Lower leg skin (tissue), 3 donors: ENCODE results near the gene FARP1.

ENCODE experiments used
- POLR2A ChIP-seq, 2 donors: fragments of 450-650 bp; IDR thresholded peaks; one replicate each; pipeline ENCODE4 v1.6.1; 2016 to 2017; ENCODE audit warnings: antibody characterized with exemption in 2 of 2, mild to moderate bottlenecking in 1 of 2, moderate library complexity in 1 of 2
- TF ChIP-seq, protein P1 (sequence below), 3 donors: fragments of 450-650 bp; IDR thresholded peaks; one replicate each; pipeline ENCODE4 v1.5.1; 2016; ENCODE audit warnings: antibody characterized with exemption in 3 of 3, mild to moderate bottlenecking in 3 of 3, moderate library complexity in 2 of 3

DNA sequence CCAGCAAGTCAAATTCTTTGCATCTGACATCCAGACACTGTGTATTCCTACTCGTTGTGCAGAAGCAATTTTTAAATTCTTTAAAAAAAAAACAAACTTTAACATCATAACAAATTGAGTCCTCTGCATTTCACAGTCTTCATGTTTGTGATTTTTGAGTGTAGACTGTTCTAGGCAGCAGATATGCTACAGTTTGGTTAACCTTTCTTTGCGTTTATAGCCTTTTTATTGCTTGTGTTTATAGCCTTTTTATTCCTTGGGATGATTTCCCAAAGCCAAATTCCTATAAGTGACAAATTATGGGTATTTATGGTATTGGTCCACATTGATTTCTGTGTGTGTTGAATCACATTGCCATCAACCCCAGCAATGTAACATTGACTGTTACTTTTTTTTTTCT is 49.1 kb downstream of the FARP1 start:
- TF ChIP-seq, protein P1, sequence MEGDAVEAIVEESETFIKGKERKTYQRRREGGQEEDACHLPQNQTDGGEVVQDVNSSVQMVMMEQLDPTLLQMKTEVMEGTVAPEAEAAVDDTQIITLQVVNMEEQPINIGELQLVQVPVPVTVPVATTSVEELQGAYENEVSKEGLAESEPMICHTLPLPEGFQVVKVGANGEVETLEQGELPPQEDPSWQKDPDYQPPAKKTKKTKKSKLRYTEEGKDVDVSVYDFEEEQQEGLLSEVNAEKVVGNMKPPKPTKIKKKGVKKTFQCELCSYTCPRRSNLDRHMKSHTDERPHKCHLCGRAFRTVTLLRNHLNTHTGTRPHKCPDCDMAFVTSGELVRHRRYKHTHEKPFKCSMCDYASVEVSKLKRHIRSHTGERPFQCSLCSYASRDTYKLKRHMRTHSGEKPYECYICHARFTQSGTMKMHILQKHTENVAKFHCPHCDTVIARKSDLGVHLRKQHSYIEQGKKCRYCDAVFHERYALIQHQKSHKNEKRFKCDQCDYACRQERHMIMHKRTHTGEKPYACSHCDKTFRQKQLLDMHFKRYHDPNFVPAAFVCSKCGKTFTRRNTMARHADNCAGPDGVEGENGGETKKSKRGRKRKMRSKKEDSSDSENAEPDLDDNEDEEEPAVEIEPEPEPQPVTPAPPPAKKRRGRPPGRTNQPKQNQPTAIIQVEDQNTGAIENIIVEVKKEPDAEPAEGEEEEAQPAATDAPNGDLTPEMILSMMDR (IDR thresholded peaks at IDR 0.05) = no peak
- no peak for TF ChIP-seq POLR2A (IDR thresholded peaks at IDR 0.05)
